GM18867 (cell line): ENCODE measurements around the gene SYS1.

Experiments
- ATAC-seq: cut with Tn5 transposase; IDR thresholded peaks from one replicate; pipeline ENCODE4 v1.9.1; 2021; ENCODE audit warnings: mild to moderate bottlenecking, moderate library complexity; ENCODE audit not compliant: unreplicated experiment

Gene SYS1

GRCh38 chr20:45374966-45375365 is 12.0 kb downstream of the SYS1 start:
- no peak for ATAC-seq

DNA sequence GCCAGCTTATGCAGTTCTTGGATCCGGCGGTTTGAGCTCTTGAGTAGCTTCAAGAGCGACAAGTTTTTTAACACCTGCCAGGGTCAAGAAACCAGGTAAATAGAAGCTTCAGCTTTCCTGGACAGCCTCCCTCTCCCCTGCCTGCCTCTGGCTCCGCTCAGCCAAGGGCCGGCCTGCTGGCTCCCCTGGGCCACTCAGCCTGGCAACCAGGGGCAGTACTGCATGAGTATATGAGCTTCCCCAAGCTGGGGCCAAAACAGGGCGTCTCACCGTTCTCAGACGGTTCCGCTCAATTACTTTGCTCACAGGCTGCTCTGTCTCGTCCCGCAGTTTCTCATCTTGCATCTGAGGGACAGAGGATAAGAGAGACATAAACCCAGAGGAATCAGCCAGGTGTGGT is 14.3 kb downstream of the SYS1 start:
- ATAC-seq = no peak

DNA sequence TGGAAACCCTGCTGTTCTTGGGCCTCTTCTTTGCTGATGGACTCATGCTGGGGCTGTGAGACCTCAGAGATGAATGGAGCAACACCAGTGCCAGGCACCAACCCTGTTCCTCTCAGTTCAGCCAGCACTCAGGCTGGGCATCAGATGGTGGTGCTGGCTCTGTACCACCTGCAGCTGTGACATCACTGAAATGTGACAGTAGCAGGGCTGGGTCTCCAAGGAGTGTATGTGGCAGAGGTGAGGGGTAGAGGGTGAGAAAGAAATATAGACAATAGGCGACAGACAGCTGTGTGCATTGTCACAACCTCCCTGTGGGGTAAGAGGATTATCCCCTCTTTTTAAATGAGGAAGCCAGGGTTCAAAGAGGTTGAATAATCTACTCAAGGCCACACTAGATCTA is 15.2 kb downstream of the SYS1 start, which contains the start of gene TP53TG5:
Gene TP53TG5, minus strand, starts transcription at position 135 of the 400 bp plus-strand sequence. Its CDS starts 89 bp downstream, at position 46.
- ATAC-seq = no peak

- no peak for ATAC-seq
Measured at GRCh38 chr20:45387274-45387673, 24.3 kb downstream of the SYS1 start.

- no peak for ATAC-seq
Measured at GRCh38 chr20:45390931-45391330, 28.0 kb downstream of the SYS1 start.

DNA sequence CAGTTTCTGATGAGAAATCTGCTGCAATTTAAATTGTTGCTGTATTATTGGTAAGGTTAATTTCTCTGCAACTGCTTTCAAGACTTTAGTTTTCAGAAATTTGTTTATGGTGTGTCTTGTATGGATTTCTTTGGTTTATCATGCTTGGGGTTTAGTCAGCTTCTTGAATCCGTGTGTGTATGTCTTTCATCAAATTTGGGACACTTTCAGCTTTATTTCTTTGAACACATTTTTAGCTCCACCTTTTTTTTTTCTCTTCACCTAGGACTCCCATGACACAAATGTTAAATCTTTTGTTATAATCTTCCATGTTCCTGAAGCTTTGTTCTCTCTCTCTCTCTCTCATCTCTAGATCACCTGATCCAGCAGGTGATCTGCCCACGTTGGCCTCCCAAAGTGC is 28.6 kb downstream of the SYS1 start:
- ATAC-seq = no peak

DNA sequence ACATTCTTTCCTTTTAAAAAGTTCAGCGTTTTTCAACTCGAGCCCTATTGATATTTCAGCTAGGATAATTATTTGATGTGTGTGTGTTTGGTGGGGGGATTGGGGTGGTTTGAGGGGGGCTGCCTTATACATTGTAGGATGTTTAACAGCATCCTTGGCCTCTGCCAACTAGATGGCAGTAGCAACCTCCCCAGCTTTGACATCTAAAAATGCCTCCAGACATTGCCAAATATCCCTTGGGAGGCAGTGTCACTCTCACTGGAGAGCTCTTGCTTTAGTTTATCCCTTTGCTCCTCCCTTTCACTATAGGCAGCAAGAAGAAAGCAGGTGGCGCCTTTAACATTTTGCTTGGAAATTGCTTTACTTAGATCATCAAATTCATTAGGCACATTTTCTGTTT is 29.8 kb downstream of the SYS1 start:
- no peak for ATAC-seq

DNA sequence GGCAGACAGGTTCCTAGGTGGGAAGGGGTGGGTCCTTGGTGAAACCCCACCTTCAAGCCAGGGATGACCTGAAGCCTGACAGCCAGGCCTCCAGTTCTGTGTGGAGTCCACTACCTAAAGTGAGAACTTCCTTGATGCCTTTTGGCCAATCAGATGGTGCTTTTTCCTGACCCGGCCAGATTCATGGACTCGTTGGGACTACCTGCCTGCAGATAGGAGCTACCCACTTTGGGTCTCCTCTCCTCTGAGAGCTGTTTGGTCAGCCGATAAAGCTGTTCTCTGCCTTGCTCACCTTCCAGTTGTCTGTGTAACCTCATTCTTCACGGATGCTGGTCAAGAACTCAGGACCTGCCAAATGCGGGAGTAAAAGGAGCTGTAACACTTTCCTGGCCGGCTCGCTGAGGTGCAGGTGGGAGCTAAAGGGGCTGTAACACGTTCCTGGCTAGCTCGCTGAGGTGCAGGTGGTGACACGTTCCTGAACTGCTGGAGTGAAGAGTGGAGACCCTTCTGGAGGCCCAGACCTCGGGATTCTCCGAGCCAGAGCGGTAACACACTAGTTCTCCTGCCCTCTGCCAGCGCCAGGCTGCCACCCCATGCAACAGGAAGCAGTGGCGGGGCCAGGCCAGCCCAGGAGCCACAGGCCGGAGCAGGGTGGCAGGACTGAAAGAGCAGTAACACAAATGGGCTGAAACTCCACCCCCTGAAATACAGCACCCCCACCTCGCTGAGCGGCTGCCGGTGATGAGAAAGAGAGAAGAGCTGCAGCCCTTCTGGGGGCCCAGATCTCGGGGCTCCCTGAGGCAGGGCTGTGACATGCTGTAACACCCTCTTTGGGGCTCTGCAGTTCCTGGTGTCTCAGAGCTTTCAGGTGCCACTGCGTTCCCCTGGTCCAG is 31.5 kb downstream of the SYS1 start:
- ATAC-seq = no peak

GRCh38 chr20:45395114-45395415 is 32.1 kb downstream of the SYS1 start:
- no peak for ATAC-seq

DNA sequence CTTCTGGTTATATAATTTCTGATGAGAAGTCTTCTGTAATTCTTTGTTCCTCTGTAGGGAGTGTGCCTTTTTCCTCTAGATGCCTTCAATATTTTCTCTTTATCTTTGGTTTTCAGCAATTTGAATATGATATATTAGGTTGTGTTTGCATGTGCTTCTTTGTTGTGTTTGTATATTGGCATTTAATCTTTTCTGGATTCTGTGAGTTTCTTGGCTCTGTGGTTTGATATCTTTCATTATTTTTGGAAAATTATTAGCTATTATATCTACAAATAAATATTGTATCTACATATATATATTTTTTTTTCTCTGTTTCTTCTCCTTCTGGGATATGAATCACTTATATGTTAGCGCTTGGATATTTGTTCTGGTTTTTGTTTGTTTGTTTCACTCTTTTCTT is 36.1 kb downstream of the SYS1 start:
- no peak for ATAC-seq

DNA sequence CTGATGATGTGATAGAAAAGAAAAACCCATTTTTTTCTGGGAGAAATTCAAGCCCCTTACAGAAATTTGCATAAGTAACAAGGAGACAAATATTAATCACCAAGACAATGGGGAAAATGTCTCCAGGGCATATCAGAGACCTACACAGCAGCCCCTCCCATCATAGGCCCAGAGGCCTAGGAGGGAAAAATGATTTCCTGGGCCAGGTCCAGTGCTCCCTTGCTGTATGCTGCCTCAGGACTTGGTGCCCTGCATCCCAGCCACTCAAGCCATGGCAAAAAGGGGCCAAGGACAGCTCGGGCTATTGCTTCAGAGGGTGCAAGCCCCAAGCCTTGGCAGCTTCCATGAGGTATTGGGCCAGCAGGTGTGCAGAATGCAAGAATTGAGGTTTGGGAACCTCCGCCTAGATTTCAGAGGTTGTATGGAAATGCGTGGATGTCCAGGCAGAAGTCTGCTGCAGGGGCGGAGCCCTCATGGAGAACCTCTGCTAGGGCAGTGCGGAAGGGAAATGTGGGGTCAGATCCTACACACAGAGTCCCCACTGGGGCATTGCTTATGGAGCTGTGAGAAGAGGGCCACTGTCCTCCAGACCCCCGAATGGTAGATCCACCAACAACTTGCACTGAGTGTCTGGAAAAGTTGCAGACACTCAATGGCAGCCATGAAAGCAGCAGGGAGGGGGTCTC is 37.5 kb downstream of the SYS1 start:
- ATAC-seq = no peak

DNA sequence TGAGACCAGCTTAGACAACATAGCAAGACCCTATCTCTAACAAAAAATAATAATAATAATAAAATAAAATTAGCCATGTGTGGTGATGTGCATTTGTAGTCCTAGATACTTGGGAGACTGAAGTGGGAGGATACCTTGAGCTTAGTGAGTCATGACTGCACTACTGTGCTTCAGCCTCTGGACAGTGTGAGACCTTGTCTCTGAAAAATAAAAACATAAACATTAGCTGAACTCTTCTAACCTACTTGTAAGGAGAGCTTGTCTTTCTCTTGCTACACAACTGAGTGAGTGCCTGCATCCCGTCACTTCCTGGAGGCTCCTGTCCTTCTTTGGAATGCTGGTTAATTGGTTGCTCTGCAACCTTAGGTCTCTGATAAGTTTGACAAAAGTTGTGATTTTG is 40.0 kb downstream of the SYS1 start:
- no peak for ATAC-seq

- no peak for ATAC-seq
Measured at GRCh38 chr20:45404438-45404837, 41.5 kb downstream of the SYS1 start.

DNA sequence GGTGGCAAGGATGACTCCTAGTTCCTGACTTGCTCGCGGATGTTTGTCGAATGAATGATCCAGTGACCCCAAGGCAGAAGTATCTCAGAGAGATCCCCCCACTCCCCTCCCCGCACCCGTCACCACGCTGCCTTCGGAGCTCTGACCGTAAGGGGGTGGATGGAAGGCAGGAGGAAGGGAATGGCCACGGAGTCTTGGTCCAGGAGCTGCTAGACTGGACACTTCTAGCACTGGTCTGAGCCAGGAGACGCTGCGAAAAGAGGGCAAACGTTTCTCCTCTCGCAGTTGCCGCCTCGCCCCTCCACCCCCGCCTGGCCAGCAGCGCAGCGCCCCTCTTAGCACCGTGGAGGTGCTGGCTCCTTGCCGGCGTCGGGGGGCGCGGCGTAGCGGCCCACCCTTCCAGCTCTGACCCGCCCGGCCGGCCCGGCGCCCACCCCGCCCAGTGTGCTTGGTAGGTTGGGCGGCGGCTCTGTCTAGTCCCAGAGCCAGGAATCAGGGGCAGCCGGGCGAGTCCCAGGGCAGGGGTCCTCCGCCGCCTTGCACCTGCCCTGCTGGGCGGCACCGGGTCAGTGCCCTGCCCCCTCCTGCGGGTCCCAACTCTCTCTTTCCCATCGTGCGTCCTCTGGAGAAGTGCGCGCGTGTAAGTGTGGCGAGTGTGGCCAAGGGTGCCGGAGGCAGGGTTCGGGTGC is 42.8 kb downstream of the SYS1 start:
- no peak for ATAC-seq

DNA sequence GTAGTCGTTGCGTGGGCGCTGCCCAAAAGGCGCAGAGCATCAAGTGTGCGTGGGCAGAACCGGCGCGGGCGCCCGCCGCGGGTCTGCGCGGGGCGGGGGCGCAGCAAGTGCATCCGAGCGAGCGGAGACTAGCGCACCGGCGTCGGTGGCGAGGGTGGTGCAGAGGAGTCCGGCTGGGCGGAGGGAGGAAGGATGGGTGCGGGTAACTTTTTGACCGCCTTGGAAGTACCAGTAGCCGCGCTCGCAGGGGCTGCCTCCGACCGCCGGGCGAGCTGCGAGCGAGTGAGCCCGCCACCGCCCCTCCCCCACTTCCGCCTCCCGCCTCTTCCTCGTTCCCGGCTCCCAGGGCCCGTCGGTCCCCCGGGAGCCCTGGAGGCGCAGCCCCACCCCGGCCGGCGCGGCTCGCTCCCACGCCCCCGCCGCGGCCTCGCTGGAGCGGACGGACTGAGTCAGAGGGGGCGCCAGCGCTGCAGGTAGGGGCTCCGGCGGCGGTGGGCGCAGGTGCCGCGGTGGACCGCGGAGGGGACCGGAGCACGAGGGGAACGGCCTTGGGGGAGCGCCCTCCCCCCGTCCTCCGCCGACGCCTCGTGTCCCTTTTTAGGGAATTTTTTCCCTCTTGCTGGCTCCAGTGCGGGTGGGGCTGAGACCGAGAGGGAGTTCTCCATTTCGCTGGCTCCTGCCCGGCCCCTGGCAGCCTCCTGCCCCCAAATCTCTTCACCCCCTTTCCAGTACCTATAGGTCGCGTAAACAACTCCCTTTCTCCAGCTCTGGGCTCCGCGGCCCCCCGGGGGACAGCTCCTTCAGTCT is 43.5 kb downstream of the SYS1 start:
- ATAC-seq = no peak

- ATAC-seq = no peak
Measured at GRCh38 chr20:45407067-45407745, 44.2 kb downstream of the SYS1 start.

- ATAC-seq = no peak
Measured at GRCh38 chr20:45407783-45408645, 45.1 kb downstream of the SYS1 start, which contains the start of gene DBNDD2. Gene DBNDD2, plus strand, starts transcription at chr20:45408289. Its CDS starts 179 bp downstream, at chr20:45408468.

DNA sequence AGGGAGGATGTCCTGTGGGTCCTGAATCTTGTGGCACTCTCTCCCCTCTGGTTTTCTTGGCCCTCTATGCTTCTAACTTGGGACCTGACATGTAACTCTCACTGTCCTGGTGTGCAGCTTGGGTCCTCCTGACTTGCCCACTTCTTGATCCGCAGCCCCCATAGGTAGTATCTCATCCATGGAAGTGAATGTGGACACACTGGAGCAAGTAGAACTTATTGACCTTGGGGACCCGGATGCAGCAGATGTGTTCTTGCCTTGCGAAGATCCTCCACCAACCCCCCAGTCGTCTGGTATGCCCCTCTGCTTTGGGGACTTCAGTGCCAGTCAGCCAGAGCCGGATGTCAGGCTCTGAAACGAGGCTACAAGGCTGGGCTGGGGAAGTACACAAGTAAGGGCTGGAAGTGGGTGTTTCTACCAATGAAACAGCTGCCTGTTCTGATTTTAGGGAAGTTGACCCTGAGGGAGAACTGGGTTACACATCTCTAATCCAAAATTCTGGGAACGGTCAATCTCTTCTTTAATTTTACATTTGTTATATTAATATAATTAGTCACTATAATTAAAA is 45.8 kb downstream of the SYS1 start:
- no peak for ATAC-seq
